HG02571 (cell line): Measurements from ENCODE around the gene TMEM225B.
"Not testable (repeated sequence)": the region's sequence is repeated elsewhere in the genome, so short reads cannot be mapped to it uniquely, and the experiment has no call there.

Experiments used
- ATAC-seq: cut with Tn5 transposase; IDR thresholded peaks from one replicate; pipeline ENCODE4 v1.9.1; 2021; ENCODE audit warnings: mild to moderate bottlenecking, moderate library complexity; ENCODE audit not compliant: unreplicated experiment

Gene TMEM225B

DNA sequence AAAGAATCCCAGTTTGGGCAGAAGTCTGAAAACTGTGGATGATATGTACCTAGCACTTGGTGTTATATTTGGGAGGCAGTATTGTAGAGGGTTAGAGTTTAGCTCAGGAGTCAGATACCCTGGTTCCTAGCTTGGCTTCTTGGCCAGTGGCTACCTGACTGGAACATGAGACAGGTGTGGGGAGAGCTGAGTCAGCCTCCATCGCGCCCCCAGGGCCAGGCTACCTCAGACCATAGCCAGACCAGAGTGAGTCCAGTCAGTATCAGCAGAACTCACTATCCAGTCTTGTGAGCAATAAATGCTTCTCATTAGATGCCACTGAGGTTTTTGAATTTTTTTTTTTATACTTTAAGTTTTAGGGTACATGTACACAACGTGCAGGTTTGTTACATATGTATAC, 55.7 kb downstream of the TMEM225B start:
- ATAC-seq, result no peak

DNA sequence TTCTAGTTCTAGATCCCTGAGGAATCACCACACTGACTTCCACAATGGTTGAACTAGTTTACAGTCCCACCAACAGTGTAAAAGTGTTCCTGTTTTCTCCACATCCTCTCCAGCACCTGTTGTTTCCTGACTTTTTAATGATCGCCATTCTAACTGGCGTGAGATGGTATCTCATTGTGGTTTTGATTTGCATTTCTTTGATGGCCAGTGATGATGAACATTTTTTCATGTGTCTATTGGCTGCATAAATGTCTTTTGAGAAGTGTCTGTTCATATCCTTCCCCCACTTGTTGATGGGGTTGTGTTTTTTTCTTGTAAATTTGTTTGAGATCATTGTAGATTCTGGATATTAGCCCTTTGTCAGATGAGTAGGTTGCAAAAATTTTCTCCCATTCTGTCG, 56.6 kb downstream of the TMEM225B start:
- not testable (repeated sequence) for ATAC-seq

DNA sequence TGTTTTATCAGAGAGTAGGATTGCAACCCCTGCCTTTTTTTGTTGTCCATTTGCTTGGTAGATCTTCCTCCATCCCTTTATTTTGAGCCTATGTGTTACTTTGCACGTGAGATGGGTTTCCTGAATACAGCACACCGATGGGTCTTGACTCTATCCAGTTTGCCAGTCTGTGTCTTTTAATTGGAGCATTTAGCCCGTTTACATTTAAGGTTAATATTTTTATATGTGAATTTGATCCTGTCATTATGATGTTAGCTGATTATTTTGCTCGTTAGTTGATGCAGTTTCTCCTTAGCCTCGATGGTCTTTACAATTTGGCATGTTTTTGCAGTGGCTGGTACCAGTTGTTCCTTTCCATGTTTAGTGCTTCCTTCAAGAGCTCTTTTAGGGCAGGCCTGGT, 59.8 kb downstream of the TMEM225B start:
- not testable (repeated sequence) for ATAC-seq
